SK-N-SH (cell line): Measurements from ENCODE around the gene SGPP2. TPM values are rescaled to one million over a fixed set of nuclear protein-coding genes. Genes with fewer than 3 reads are reported as not detected.

ENCODE experiments used
- CTCF ChIA-PET: fragments of 300-600, 350-600 bp; formaldehyde crosslinking; extraction: SDS; loops from one replicate; lab custom pipeline; 2021; lab: Yijun Ruan, JAX
- POLR2A ChIA-PET: fragments of 350-600 bp; sonication (Branson Sonifier 250); formaldehyde crosslinking; extraction: SDS; loops from one replicate; lab custom pipeline; 2020; ENCODE audit warnings: antibody characterized with exemption, inconsistent platforms; lab: Yijun Ruan, JAX
- DNase-seq: peaks from one replicate; pipeline ENCODE4 v3.0.0; 2012
- H2AFZ ChIP-seq: fragments of 200-600 bp; sonication (generic); 2 replicates; pipeline ENCODE4 v1.8.1; 2016; ENCODE audit warnings: antibody characterized with exemption, mild to moderate bottlenecking, low read depth
- H3F3A ChIP-seq: fragments of 200-600 bp; sonication (generic); replicated peaks from 2 replicates; pipeline ENCODE3; 2016; ENCODE audit warnings: antibody characterized with exemption, mild to moderate bottlenecking; ENCODE audit not compliant: insufficient read depth
- H3K27ac ChIP-seq, 2 experiments: fragments of 200-500 bp in 1 of 2; fragments of 200-600 bp in 1 of 2; sonication (Bioruptor generic) in 1 of 2; sonication (generic), shearing (Covaris generic) in 1 of 2; 2 replicates each; pipeline versions ENCODE4 v1.5.1 to v1.6.1; 2014 to 2016; ENCODE audit warnings: low read depth in 2 of 2, inconsistent platforms in 1 of 2, low read length in 1 of 2, mild to moderate bottlenecking in 1 of 2, mixed read lengths in 1 of 2
- H3K27me3 ChIP-seq: fragments of 200-600 bp; sonication (generic), shearing (Covaris generic); 2 replicates; pipeline ENCODE4 v1.6.1; 2016; ENCODE audit warnings: mixed run types; ENCODE audit not compliant: insufficient read depth
- H3K36me3 ChIP-seq, 2 experiments: fragments of 200-500 bp in 1 of 2; fragments of 200-600 bp in 1 of 2; sonication (Bioruptor generic) in 1 of 2; sonication (generic) in 1 of 2; replicated peaks in 1 of 2; 2 replicates each; pipeline versions ENCODE3 to v1.5.1; 2014 to 2016; ENCODE audit warnings: low read length in 1 of 2, mild to moderate bottlenecking in 1 of 2; ENCODE audit not compliant: insufficient read depth in 2 of 2, control insufficient read depth in 1 of 2
- H3K4me1 ChIP-seq, 2 experiments: fragments of 200-500 bp in 1 of 2; fragments of 200-600 bp in 1 of 2; sonication (Bioruptor generic) in 1 of 2; sonication (generic), shearing (Covaris generic) in 1 of 2; 2 replicates each; pipeline versions ENCODE4 v1.5.1 to v1.6.1; 2014 to 2016; ENCODE audit warnings: low read depth in 1 of 2, low read length in 1 of 2, mixed run types in 1 of 2; ENCODE audit not compliant: insufficient read depth in 2 of 2, control insufficient read depth in 1 of 2
- H3K4me2 ChIP-seq: fragments of 200-600 bp; sonication (generic), shearing (Covaris generic); 2 replicates; pipeline ENCODE4 v1.6.1; 2017; ENCODE audit warnings: mixed run types
- H3K4me3 ChIP-seq, 2 experiments: fragments of 200-500 bp in 1 of 2; fragments of 200-600 bp in 1 of 2; sonication (Bioruptor generic) in 1 of 2; sonication (generic), shearing (Covaris generic) in 1 of 2; 2 replicates each; pipeline versions ENCODE4 v1.5.1 to v1.8.1; 2014 to 2016; ENCODE audit warnings: low read depth in 2 of 2, inconsistent platforms in 1 of 2, low read length in 1 of 2, mild to moderate bottlenecking in 1 of 2, mixed read lengths in 1 of 2, moderate library complexity in 1 of 2
- H3K79me2 ChIP-seq: fragments of 200-600 bp; sonication (generic); 2 replicates; pipeline ENCODE4 v1.8.1; 2017; ENCODE audit warnings: mild to moderate bottlenecking; ENCODE audit not compliant: insufficient read depth
- H3K9ac ChIP-seq: fragments of 200-600 bp; sonication (generic); 2 replicates; pipeline ENCODE4 v1.6.1; 2017; ENCODE audit warnings: mixed run types
- H3K9me2 ChIP-seq: fragments of 200-600 bp; sonication (generic); 2 replicates; pipeline ENCODE4 v1.6.1; 2017; ENCODE audit warnings: mixed run types
- H3K9me3 ChIP-seq: fragments of 200-600 bp; sonication (generic); 2 replicates; pipeline ENCODE4 v1.6.1; 2017; ENCODE audit warnings: mixed run types, mild to moderate bottlenecking, moderate library complexity
- H4K20me1 ChIP-seq: fragments of 200-600 bp; sonication (generic); 2 replicates; pipeline ENCODE4 v1.6.1; 2017; ENCODE audit warnings: mild to moderate bottlenecking, mixed run types; ENCODE audit not compliant: insufficient read depth
- CHD2 ChIP-seq: fragments of 150-350 bp; IDR thresholded peaks from 2 replicates; pipeline ENCODE4 v1.6.1; 2018; ENCODE audit warnings: low read length; ENCODE audit not compliant: partially characterized antibody
- ELF1 ChIP-seq: IDR thresholded peaks from 2 replicates; pipeline ENCODE4 v1.4.0; 2012
- EP300 ChIP-seq, 2 experiments: IDR thresholded peaks; 2 replicates each; pipeline versions ENCODE4 v1.4.0 to v1.6.1; 2012; ENCODE audit warnings: borderline replicate concordance in 1 of 2, low read depth in 1 of 2, low read length in 1 of 2
- EZH2phosphoT487 ChIP-seq: fragments of 200-600 bp; sonication (generic); IDR thresholded peaks from 2 replicates; pipeline ENCODE4 v1.6.1; 2017; ENCODE audit warnings: low read depth, mixed run types, mild to moderate bottlenecking, antibody characterized with exemption, moderate library complexity, borderline replicate concordance
- FOSL2 ChIP-seq: IDR thresholded peaks from 2 replicates; pipeline ENCODE4 v1.4.0; 2012; ENCODE audit warnings: low read depth, mild to moderate bottlenecking, moderate library complexity, borderline replicate concordance
- GABPA ChIP-seq: IDR thresholded peaks from 2 replicates; pipeline ENCODE4 v1.4.0; 2012; ENCODE audit warnings: low read depth, mild to moderate bottlenecking
- MEF2A ChIP-seq: IDR thresholded peaks from 2 replicates; pipeline ENCODE4 v1.4.0; 2012; ENCODE audit warnings: low read depth, borderline replicate concordance
- NRF1 ChIP-seq: IDR thresholded peaks from 2 replicates; pipeline ENCODE4 v1.6.1; 2012; ENCODE audit warnings: low read depth, mild to moderate bottlenecking, low read length
- POLR2AphosphoS5 ChIP-seq: IDR thresholded peaks from 2 replicates; pipeline ENCODE4 v1.6.1; 2012; ENCODE audit warnings: low read depth, low read length
- RCOR1 ChIP-seq: fragments of 150-350 bp; IDR thresholded peaks from 2 replicates; pipeline ENCODE4 v1.6.1; 2017; ENCODE audit warnings: antibody characterized with exemption, low read length
- RXRA ChIP-seq: IDR thresholded peaks from 2 replicates; pipeline ENCODE4 v1.4.0; 2012; ENCODE audit warnings: low read depth, mild to moderate bottlenecking, borderline replicate concordance
- SIN3A ChIP-seq: IDR thresholded peaks from 2 replicates; pipeline ENCODE4 v1.6.1; 2012; ENCODE audit warnings: low read depth, mild to moderate bottlenecking, low read length, moderate library complexity, borderline replicate concordance
- SMC3 ChIP-seq: IDR thresholded peaks from 2 replicates; pipeline ENCODE4 v1.6.1; 2012; ENCODE audit warnings: low read depth, low read length, improper control_type of control experiment
- TCF12 ChIP-seq: IDR thresholded peaks from 2 replicates; pipeline ENCODE4 v1.4.0; 2012
- TEAD4 ChIP-seq: IDR thresholded peaks from 2 replicates; pipeline ENCODE4 v1.4.0; 2012; ENCODE audit warnings: mild to moderate bottlenecking, borderline replicate concordance; ENCODE audit not compliant: insufficient read depth
- YY1 ChIP-seq: IDR thresholded peaks from 2 replicates; pipeline ENCODE4 v1.4.0; 2012; ENCODE audit warnings: low read depth, mild to moderate bottlenecking
- WGBS: methylation state at CpG from one replicate; pipeline ENCODE4 v1.1.6; 2017; ENCODE audit warnings: low lambda C conversion rate; 5-methylcytosine and 5-hydroxymethylcytosine counted together
- polyA plus RNA-seq, 3 experiments: library from polyadenylated mRNA; depleted of rRNA; stranded (reverse); fragments of >200 nt; gene quantifications; 2 replicates each; pipeline ENCODE4 v1.2.3, GENCODE V29; 2012
- TF ChIP-seq, protein P1 (sequence below): IDR thresholded peaks from 2 replicates; pipeline ENCODE4 v1.4.0; 2012; ENCODE audit warnings: low read depth
- TF ChIP-seq, protein P2 (sequence below): IDR thresholded peaks from 2 replicates; pipeline ENCODE4; 2012
- TF ChIP-seq, protein P3 (sequence below): fragments of 150-350 bp; IDR thresholded peaks from 2 replicates; pipeline ENCODE4 v1.6.1; 2016; ENCODE audit warnings: mild to moderate bottlenecking, low read depth, low read length
- TF ChIP-seq, protein P4 (sequence below): IDR thresholded peaks from 2 replicates; pipeline ENCODE4 v1.6.1; 2012; ENCODE audit warnings: mild to moderate bottlenecking, low read depth, low read length, moderate library complexity

SGPP2 gene
- polyA plus RNA-seq, 1 of the 3 experiments (the other 2 are of a cell fraction), result 0.03 TPM

GRCh38 chr2:222532315-222532714 lies 108.0 kb downstream of the SGPP2 start (continued):
- TF ChIP-seq EP300 (IDR thresholded peaks at IDR 0.05; ENCODE audit: borderline replicate concordance in 1 of 2, low read depth in 1 of 2, low read length in 1 of 2), result no peak

DNA sequence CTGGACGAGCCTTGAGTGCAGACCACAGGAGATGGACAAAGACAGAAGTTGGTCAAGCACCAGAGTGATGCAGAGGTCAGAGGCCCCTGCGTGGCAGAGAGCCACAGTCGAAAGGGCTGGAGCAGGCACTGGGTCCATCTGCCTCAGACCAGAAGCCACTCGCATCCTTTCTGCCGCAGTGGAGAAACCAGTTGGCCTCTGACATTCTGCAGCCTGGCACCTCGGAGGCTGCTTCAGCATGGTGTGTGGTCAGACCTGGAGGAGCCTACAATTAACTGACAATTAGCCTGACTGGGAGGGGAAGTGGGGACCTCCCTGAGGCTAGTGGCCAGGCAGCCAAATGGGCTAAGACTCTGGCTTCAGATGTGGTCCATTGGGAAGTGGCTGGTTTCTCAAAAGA lies 111.1 kb downstream of the SGPP2 start:
- H3K9ac ChIP-seq, result no peak overlapping the region
- no peak for DNase-seq
- WGBS, result 49% methylated on average over 5 of the region's 6 CpGs
- no peak overlapping the region for H3K27ac ChIP-seq
- ChIA-PET CTCF (no interaction called here), POLR2A (no interaction called here)
- H3K27me3 ChIP-seq, result no peaks in the 10 kb centered on the region; the same call in 1 of the 2 replicates
- no peaks in the 10 kb centered on the region for H3K79me2 ChIP-seq
- no peak overlapping the region for H3K4me3 ChIP-seq
- no peak for TF ChIP-seq NRF1
- H3K36me3 ChIP-seq, result no peaks in the 10 kb centered on the region
- H3F3A ChIP-seq, result no peaks in the 10 kb centered on the region
- H4K20me1 ChIP-seq, result no peaks in the 10 kb centered on the region
- H3K4me2 ChIP-seq, result no peak overlapping the region
- no peak overlapping the region for H2AFZ ChIP-seq
- H3K4me1 ChIP-seq, result no peaks in the 10 kb centered on the region
- no peaks in the 10 kb centered on the region for H3K9me3 ChIP-seq
- no peaks in the 10 kb centered on the region for H3K9me2 ChIP-seq

- H3K27me3 ChIP-seq, result no peaks in the 10 kb centered on the region; the same call in 1 of the 2 replicates
- no peaks in the 10 kb centered on the region for H4K20me1 ChIP-seq
- H3F3A ChIP-seq, result no peaks in the 10 kb centered on the region
- no peaks in the 10 kb centered on the region for H3K4me1 ChIP-seq
- TF ChIP-seq YY1 (no peak), TEAD4 (no peak), EZH2phosphoT487 (no peak), RXRA (no peak), SMC3 (no peak), MEF2A (no peak), RCOR1 (no peak), FOSL2 (no peak), SIN3A (no peak), NRF1 (no peak), ELF1 (no peak), GABPA (no peak), TCF12 (no peak), CHD2 (no peak), POLR2AphosphoS5 (no peak)
- TF ChIP-seq, protein P1, sequence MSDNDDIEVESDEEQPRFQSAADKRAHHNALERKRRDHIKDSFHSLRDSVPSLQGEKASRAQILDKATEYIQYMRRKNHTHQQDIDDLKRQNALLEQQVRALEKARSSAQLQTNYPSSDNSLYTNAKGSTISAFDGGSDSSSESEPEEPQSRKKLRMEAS, result no peak
- TF ChIP-seq, protein P2, sequence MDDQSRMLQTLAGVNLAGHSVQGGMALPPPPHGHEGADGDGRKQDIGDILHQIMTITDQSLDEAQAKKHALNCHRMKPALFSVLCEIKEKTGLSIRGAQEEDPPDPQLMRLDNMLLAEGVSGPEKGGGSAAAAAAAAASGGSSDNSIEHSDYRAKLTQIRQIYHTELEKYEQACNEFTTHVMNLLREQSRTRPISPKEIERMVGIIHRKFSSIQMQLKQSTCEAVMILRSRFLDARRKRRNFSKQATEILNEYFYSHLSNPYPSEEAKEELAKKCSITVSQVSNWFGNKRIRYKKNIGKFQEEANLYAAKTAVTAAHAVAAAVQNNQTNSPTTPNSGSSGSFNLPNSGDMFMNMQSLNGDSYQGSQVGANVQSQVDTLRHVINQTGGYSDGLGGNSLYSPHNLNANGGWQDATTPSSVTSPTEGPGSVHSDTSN, result no peak
- TF ChIP-seq, protein P3, sequence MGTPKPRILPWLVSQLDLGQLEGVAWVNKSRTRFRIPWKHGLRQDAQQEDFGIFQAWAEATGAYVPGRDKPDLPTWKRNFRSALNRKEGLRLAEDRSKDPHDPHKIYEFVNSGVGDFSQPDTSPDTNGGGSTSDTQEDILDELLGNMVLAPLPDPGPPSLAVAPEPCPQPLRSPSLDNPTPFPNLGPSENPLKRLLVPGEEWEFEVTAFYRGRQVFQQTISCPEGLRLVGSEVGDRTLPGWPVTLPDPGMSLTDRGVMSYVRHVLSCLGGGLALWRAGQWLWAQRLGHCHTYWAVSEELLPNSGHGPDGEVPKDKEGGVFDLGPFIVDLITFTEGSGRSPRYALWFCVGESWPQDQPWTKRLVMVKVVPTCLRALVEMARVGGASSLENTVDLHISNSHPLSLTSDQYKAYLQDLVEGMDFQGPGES, result no peak
- TF ChIP-seq, protein P4, sequence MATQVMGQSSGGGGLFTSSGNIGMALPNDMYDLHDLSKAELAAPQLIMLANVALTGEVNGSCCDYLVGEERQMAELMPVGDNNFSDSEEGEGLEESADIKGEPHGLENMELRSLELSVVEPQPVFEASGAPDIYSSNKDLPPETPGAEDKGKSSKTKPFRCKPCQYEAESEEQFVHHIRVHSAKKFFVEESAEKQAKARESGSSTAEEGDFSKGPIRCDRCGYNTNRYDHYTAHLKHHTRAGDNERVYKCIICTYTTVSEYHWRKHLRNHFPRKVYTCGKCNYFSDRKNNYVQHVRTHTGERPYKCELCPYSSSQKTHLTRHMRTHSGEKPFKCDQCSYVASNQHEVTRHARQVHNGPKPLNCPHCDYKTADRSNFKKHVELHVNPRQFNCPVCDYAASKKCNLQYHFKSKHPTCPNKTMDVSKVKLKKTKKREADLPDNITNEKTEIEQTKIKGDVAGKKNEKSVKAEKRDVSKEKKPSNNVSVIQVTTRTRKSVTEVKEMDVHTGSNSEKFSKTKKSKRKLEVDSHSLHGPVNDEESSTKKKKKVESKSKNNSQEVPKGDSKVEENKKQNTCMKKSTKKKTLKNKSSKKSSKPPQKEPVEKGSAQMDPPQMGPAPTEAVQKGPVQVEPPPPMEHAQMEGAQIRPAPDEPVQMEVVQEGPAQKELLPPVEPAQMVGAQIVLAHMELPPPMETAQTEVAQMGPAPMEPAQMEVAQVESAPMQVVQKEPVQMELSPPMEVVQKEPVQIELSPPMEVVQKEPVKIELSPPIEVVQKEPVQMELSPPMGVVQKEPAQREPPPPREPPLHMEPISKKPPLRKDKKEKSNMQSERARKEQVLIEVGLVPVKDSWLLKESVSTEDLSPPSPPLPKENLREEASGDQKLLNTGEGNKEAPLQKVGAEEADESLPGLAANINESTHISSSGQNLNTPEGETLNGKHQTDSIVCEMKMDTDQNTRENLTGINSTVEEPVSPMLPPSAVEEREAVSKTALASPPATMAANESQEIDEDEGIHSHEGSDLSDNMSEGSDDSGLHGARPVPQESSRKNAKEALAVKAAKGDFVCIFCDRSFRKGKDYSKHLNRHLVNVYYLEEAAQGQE, result no peak
- H3K9ac ChIP-seq, result no peak overlapping the region
- H3K9me2 ChIP-seq, result no peaks in the 10 kb centered on the region
- no peaks in the 10 kb centered on the region for H3K79me2 ChIP-seq
- ChIA-PET CTCF (no interaction called here), POLR2A (no interaction called here)
- H3K9me3 ChIP-seq, result no peaks in the 10 kb centered on the region
- H3K27ac ChIP-seq, result no peak overlapping the region
- WGBS, result 25% methylated on average over 2 of the region's 3 CpGs
- no peak overlapping the region for H3K4me3 ChIP-seq
- no peak for DNase-seq
- no peak overlapping the region for H3K4me2 ChIP-seq
- H2AFZ ChIP-seq, result no peak overlapping the region
- no peaks in the 10 kb centered on the region for H3K36me3 ChIP-seq
These were observed 114.2 kb downstream of the SGPP2 start for GRCh38 chr2:222538535-222538934.
